GM19328 (cell line): Measurements from ENCODE around the gene PLVAP.

Experiments used
- ATAC-seq: cut with Tn5 transposase; IDR thresholded peaks from one replicate; pipeline ENCODE4 v1.9.1; 2021; ENCODE audit warnings: mild to moderate bottlenecking, moderate library complexity; ENCODE audit not compliant: unreplicated experiment

PLVAP gene

GRCh38 chr19:17324357-17325114, 52.6 kb downstream of the PLVAP start:
- no peak for ATAC-seq

DNA sequence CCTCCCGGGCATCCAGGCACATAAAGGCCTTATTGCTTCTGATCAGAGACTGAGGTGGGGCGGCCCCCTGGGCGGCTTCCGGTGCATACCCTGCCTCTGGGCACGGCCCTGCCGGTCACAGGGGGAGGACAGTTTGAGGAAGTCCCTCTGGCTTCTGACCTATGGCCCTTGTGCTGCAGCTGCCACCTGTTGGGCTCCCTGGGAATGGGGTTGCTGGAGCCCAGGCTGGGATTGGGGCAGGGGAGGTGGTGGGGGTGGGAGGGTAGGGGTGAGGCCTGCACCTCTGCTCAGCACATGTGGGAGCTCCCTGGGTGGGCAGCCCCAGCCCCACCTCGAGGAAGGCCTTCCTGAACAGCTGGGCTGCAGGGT, 53.2 kb downstream of the PLVAP start:
- no peak for ATAC-seq

DNA sequence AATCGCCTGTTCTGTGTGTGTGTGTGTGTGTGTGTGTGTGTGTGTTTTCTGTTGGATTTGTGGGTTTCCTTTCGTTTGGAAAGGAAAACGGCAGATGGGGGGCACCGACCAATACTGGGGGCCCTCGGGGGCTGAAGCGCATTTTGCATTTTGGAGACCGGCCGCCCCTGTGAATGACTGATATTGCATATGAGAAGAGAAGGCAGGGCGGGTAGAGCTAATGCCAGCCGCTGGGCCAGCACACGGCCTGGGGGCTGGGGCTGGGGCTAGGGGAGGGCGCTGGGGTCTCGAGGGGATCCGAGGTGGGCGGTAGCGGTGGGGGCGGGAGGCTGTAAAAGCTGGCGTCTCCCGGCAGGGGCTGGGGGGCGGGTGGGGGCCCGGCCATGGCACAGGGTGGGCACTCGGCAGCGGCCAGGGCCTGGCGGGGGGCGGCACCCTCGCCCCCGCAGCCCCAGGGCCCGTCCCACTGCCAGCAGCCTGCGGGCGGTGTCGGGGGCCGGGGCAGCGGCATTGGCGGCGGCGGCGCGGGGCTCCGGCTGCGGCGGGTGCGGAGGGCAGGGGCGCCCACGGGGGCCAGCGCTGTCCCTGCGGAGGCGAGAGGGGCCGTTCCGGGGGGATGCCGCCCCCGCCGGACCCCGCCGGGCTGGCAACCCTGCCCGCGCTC, 53.7 kb downstream of the PLVAP start:
- ATAC-seq, result no peak

- no peak for ATAC-seq
Measured at GRCh38 chr19:17322854-17323253, 54.3 kb downstream of the PLVAP start.

- no peak for ATAC-seq
Measured at GRCh38 chr19:17321655-17322489, 55.3 kb downstream of the PLVAP start.

GRCh38 chr19:17320435-17320834, 56.7 kb downstream of the PLVAP start:
- no peak for ATAC-seq

DNA sequence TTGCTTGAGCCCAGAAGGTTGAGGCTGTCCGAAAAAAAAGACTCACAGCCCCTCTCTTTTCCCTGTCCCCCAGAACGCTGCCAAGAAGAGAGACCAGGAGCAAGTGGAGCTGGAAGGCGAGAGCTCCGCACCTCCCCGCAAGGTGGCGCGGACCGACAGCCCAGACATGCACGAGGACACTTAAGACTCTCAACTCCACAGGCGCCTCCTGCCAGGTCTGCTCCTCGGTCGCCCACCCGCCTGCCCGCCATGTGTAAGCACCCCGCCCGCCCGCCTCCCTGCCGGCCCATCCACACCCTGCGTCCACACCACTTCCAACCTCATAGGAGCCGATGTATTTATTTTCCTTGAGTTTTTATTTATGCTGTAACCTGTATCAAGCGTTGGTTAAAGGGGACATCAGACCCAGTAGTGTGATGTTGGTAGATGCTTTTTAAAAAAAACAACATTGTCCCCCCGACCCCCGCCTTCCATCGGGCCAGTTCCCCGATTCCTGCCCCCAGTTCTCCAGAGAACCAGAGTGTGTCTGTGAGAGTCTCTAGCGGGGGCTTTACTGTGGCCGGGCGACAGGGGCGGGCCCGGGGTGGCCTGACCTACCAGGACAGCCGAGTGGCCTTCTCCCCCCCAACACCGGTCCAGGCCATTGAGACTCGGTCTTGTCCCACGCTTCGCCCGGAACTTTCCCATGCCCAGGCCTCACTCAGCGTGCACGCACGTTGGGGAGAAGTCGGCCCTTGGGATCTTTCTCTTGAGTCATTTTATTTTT, 57.5 kb downstream of the PLVAP start:
- ATAC-seq, result no peak

DNA sequence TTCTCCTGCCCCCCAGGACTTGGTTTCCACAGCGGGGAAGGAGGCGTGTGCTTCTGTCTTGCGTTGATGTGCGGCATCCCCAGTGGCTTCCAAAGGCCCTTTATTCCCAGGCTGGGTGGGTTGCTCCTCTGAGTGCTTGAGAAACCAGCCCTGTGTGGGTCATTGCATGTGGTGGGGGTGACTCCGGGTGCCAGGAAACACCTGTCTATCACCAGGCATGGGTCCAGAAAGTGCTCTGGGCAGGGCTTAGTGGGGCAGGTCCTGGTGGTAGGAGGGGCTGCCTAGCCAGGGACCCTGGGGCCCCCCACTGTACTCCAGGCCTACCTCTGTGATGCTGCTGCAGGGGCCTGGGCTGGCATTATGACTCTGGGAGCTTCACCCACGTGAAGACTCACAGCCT, 58.2 kb downstream of the PLVAP start:
- ATAC-seq, result no peak

DNA sequence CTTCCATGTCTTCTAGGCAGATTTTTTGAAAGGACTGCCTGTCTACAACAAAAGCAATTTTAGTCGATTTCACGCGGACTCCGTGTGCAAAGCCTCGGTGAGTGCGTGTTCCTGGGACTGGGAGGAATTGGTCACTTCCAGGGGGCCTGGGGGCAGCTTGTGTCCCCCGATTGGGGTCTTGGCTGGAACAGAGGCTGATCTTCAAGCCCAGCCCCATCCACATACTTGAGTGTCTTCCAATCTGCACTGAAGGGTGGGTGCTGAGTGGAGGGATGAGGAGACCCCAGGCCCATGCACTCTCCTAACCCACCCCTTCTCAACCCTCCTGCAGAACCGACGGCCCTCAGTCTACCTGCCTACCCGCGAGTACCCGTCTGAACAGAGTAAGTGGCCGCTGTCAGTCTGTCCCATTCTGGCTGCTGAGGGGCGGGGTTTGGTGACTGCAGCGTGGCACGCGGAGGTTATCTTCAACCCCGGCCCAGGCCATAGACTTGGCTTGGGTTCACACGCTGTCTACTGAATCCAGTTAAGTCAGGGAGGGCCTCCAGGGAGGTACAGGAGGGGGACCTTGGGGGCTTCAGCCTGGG, 63.0 kb downstream of the PLVAP start:
- ATAC-seq, result no peak

DNA sequence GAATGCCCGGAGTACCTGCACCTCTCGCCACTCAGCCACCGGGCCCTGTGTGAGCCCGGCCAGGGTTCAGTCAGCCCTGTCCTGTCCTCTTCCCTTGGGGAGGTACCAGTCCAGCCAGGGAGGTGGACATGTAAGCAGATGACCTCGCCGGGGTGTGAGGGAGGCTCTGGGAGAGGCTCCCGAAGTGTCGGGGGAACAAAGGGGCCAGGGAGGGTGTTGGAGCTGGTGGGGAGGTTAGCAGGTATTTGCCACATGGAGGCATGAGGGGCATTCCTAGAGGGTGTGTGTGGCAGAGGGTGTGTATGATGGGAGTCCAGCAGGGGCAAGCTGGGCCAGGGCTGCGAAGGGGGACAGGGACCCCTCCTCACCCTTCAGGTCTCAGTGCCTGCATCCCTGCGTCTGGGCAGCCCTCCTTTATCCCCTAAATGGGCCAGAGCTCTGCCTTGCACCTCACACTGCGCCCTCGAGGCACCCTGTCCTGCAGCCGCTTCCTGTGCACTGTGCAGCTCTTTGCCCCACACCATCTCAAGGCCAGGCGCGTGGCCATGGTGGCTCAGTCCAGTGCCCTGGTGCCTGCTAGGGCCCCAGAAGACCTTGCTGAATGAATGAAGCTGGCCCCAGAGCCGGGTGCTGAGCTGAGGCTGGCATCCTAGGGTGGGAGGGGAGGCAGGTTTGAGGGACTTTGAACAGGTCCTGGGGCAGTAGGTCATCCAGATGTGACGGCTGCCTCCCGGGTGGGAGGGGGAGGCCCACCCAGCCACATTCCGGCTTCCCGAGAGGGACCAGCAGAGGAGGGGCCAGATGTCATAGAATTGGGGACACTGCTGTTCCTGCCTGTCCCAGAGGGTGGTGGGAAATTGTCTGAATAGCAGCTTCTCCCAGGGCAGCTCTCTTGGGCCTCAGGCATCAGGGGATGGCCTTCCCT, 64.7 kb downstream of the PLVAP start:
- ATAC-seq, result no peak

GRCh38 chr19:17311455-17312188, 65.5 kb downstream of the PLVAP start:
- no peak for ATAC-seq

- no peak for ATAC-seq
Measured at GRCh38 chr19:17309965-17310461, 67.1 kb downstream of the PLVAP start.

DNA sequence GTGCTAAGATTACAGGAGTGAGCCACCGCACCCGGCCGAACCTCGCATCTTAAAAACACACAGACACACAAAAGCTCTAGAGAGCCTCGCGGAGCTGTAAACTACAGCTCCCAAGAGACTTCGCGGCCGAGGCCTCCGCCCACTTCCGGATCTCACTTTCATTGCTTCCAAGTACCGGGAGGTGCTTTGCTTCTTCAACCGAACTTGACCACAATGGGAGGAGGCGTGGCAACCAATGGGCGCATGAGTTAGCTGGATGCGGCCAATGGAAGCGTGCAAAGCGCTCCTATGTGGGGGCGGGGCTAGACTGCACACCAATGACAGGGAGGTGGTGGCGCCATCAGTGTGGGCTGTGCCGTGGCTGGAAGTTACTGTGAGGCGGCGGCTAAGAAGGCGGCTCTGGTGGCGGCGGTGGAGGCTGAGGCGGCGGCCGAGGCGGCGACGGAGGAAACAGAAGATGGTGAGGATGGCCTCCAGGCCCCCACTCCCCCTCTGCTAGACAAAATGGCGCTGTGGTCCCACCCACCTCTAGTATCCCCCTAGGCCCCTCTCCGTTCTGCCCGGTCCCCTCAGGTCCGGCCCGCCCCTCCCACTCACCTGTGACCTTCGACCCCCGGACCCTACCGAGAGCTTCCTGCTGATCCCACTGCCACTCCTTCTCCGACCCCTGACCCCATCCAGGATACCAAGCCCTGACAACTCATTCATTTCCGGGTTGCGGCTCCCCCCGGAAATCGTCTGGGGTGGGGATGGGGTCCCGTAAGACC, 67.8 kb downstream of the PLVAP start, which contains the start of gene DDA1:
Gene DDA1, plus strand, starts transcription at position 366 of the 767 bp plus-strand sequence. Its CDS starts 92 bp downstream, at position 458.
- ATAC-seq, result peak; percentile 68

- no peak for ATAC-seq
Measured at GRCh38 chr19:17307876-17308377, 69.2 kb downstream of the PLVAP start.

GRCh38 chr19:17306285-17306714, 70.8 kb downstream of the PLVAP start:
- no peak for ATAC-seq

DNA sequence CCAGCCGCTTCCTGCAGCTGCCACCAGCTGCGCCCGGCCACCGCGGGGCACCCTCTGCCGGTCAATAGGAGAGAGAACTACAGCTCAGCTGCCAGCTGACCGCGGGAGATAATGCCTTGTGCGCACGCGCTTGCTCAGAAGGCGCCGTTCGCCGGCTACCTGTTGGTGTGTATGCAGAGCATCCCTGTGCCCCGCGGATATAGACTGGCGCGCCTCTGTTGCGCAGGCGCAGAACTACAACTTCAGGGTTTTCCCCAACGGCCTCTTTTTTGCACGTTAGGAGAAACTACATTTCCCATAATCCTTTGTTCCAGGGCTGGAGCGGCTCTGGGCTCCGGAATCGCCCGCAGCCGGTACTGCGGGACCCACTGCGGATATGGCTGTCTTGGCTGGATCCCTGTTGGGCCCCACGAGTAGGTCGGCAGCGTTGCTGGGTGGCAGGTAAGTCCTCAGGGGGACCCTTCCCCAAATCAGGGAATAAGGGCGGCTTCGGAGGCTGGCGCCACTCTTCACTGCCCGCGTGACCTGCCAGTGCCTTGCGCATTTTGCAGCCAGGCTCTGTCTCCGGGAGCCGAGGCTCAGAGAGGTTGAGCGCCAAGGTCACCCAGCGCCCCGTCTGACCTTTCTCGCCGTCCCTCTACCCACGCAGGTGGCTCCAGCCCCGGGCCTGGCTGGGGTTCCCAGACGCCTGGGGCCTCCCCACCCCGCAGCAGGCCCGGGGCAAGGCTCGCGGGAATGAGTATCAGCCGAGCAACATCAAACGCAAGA, 71.4 kb downstream of the PLVAP start, which contains the start of gene MRPL34:
Gene MRPL34, plus strand, starts transcription at position 356 of the 768 bp plus-strand sequence. Its CDS starts 21 bp downstream, at position 377.
- ATAC-seq, result peak; percentile 44

DNA sequence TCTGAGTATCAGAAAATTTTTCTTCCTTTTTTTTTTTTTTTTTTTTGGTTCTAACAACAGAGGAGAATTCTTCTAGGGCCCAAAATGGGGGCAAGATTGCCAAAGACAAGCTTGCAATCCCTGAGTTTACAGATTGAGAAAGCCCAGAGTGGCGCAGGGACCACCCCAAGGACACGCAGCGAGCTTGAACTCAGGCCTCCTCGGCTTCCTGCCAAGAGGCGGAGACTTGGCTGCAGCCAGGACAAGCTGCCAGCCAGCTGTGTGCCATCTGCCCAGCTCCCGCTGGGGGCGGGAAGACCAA, 72.0 kb downstream of the PLVAP start:
- ATAC-seq, result no peak
